ENCODE measurements around the gene ABI3BP.
"Not testable (repeated sequence)": the region's sequence is repeated elsewhere in the genome, so short reads cannot be mapped to it uniquely, and the experiment has no call there.

The ABI3BP gene

GRCh38 chr3:100993309-100993708, at the start of gene ABI3BP:
ABI3BP (minus strand) TSS chr3:100993421; CDS start chr3:100993384, 37 bp downstream.
- no peak for DNase-seq (ENCODE audit: low read depth in 2 of 2)

- DNase-seq (ENCODE audit: low read depth in 2 of 2): no peak
Observed at GRCh38 chr3:101039285-101039684, 46.1 kb upstream of the ABI3BP start.

- no peak for DNase-seq (ENCODE audit: low read depth in 2 of 2)
Observed at GRCh38 chr3:101038880-101039279, 45.7 kb upstream of the ABI3BP start.

- no peak for DNase-seq (ENCODE audit: low read depth in 2 of 2)
Observed at GRCh38 chr3:101038393-101038792, 45.2 kb upstream of the ABI3BP start.

GRCh38 chr3:101037613-101038012, 44.4 kb upstream of the ABI3BP start:
- no peak for DNase-seq (ENCODE audit: low read depth in 2 of 2)

GRCh38 chr3:101036676-101037075, 43.5 kb upstream of the ABI3BP start:
- DNase-seq (ENCODE audit: low read depth in 2 of 2): no peak

GRCh38 chr3:101036213-101036618, 43.0 kb upstream of the ABI3BP start:
- no peak for DNase-seq (ENCODE audit: low read depth in 2 of 2)

- no peak for DNase-seq (ENCODE audit: low read depth in 2 of 2)
Observed at GRCh38 chr3:101027286-101027685, 34.1 kb upstream of the ABI3BP start.

GRCh38 chr3:101026881-101027280, 33.7 kb upstream of the ABI3BP start:
- no peak for DNase-seq (ENCODE audit: low read depth in 2 of 2)

GRCh38 chr3:101026244-101026643, 33.0 kb upstream of the ABI3BP start:
- DNase-seq (ENCODE audit: low read depth in 2 of 2): no peak

- DNase-seq (ENCODE audit: low read depth in 2 of 2): no peak
Observed at GRCh38 chr3:101020351-101021015, 27.3 kb upstream of the ABI3BP start.

GRCh38 chr3:101017017-101017416, 23.8 kb upstream of the ABI3BP start:
- no peak for DNase-seq (ENCODE audit: low read depth in 2 of 2)

GRCh38 chr3:101012312-101012711, 19.1 kb upstream of the ABI3BP start:
- not testable (repeated sequence) for DNase-seq (ENCODE audit: low read depth in 2 of 2)

- no peak for DNase-seq (ENCODE audit: low read depth in 2 of 2)
Observed at GRCh38 chr3:101011136-101011535, 17.9 kb upstream of the ABI3BP start.

- no peak for DNase-seq (ENCODE audit: low read depth in 2 of 2)
Observed at GRCh38 chr3:101010296-101010695, 17.1 kb upstream of the ABI3BP start.

- no peak for DNase-seq (ENCODE audit: low read depth in 2 of 2)
Observed at GRCh38 chr3:101009386-101009785, 16.2 kb upstream of the ABI3BP start.

GRCh38 chr3:100999160-100999559, 5.9 kb upstream of the ABI3BP start:
- no peak for DNase-seq (ENCODE audit: low read depth in 2 of 2)

GRCh38 chr3:100994809-100995208, 1.6 kb upstream of the ABI3BP start:
- DNase-seq (ENCODE audit: low read depth in 2 of 2): no peak

- no peak for DNase-seq (ENCODE audit: low read depth in 2 of 2)
Observed at GRCh38 chr3:100994187-100994586, 966 bp upstream of the ABI3BP start.

GRCh38 chr3:100992231-100993012, 799 bp downstream of the ABI3BP start:
- no peak for DNase-seq (ENCODE audit: low read depth in 2 of 2)

GRCh38 chr3:100988080-100988479, 5.1 kb downstream of the ABI3BP start:
- no peak for DNase-seq (ENCODE audit: low read depth in 2 of 2)

GRCh38 chr3:100984308-100984707, 8.9 kb downstream of the ABI3BP start:
- no peak for DNase-seq (ENCODE audit: low read depth in 2 of 2)

GRCh38 chr3:100982710-100983109, 10.5 kb downstream of the ABI3BP start:
- no peak for DNase-seq (ENCODE audit: low read depth in 2 of 2)
